GM21528 (cell line): Measurements from ENCODE around the gene CFD.
"Not testable (repeated sequence)": the region's sequence is repeated elsewhere in the genome, so short reads cannot be mapped to it uniquely, and the experiment has no call there.

Source experiments
- ATAC-seq: cut with Tn5 transposase; IDR thresholded peaks from one replicate; pipeline ENCODE4 v1.9.1; 2021; ENCODE audit warnings: mild to moderate bottlenecking, moderate library complexity; ENCODE audit not compliant: unreplicated experiment, low FRiP score

Gene CFD

DNA sequence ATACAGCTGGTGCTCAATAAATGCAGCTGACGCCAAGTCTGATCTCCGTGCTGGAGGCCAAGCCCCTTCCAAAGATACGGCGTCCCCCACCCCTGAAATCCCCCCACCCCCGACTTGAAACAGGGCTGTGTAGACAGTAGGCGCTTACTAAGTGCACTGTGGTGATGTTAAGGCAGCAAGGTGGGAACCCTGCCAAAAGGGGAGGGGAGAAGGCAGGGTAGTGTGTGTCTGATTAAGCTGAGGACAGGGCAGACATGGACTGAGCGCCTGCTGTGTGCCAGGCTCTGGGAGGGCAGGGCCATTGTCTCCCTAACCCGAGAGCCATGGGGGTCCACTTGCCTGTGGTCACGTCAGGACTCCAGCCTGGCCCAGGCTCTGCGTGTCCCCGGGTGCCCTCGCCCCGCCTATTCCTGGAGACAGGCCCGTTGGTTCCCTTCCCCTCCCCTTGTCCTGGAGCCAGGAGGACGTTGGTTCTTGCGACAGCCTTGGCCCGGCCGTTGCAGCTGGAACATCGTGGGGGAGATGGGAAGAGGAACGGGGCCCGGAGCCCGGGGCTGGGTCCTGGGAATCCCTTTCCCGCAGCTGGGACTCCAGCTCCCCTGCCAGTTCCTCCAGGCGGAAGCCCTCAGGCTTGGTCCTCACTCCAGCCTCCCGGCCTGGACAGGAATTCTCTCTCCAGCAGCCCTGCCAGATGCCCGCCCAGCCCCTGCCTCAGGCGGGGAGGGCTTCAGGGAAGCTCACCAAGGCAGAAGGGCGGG, 9.1 kb upstream of the CFD start:
- no peak for ATAC-seq

DNA sequence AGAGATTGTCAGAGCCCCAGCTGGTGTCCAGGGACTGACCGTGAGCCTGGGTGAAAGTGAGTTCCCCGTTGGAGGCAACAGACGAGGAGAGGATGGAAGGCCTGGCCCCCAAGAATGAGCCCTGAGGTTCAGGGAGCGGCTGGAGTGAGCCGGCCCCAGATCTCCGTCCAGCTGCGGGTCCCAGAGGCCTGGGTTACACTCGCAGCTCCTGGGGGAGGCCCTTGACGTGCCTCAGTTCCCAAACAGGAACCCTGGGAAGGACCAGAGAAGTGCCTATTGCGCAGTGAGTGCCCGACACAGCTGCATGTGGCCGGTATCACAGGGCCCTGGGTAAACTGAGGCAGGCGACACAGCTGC, 8.5 kb upstream of the CFD start:
- ATAC-seq = no peak

DNA sequence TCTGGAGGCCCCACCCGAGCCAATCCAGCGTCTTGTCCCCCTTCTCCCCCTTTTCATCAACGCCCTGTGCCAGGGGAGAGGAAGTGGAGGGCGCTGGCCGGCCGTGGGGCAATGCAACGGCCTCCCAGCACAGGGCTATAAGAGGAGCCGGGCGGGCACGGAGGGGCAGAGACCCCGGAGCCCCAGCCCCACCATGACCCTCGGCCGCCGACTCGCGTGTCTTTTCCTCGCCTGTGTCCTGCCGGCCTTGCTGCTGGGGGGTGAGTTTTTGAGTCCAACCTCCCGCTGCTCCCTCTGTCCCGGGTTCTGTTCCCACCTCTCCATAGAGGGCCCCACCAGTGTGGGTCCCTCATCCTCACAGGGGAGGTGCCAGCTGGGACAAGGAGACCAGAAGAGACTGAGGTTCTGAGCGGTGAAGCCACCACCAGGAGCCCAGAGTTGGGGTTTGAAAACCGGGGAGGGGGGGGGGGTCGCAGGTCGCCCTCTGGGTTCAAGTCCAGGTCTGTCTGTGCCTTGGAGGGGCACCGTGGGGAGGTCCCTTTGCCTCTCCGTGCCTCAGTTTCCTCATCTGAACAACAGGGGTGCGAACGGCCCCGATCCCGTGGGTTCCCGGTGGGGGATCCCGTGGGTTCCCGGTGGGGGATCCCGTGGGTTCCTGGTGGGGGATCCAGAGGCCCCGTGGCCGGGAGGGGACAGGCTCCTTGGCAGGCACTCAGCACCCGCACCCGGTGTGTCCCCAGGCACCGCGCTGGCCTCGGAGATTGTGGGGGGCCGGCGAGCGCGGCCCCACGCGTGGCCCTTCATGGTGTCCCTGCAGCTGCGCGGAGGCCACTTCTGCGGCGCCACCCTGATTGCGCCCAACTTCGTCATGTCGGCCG, 7.1 kb upstream of the CFD start, which contains the start of gene ELANE:
Gene ELANE (plus strand): TSS at position 168 of the 878 bp plus-strand sequence. CDS start 26 bp downstream, at position 194.
- ATAC-seq = no peak

DNA sequence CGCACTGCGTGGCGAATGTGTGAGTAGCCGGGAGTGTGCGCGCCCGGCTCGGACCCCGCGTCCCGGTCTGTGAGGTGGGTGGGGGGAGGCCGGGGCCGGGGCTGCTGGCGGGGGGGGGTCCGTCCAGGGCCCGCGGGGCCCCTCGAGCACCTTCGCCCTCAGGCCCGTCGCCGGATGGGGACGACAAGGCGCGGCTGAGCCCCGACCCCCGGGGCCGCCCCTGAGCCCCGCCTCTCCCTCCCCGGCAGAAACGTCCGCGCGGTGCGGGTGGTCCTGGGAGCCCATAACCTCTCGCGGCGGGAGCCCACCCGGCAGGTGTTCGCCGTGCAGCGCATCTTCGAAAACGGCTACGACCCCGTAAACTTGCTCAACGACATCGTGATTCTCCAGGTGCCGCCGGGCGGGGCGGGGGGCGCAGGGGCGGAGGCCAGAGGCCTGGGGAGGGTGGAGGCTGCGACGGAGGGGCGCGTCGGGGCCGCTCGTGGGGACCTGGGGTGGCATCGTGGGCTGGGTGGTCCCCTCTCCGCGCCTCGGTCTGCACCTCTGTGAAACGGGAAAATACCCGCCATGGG, 6.4 kb upstream of the CFD start:
- no peak for ATAC-seq

DNA sequence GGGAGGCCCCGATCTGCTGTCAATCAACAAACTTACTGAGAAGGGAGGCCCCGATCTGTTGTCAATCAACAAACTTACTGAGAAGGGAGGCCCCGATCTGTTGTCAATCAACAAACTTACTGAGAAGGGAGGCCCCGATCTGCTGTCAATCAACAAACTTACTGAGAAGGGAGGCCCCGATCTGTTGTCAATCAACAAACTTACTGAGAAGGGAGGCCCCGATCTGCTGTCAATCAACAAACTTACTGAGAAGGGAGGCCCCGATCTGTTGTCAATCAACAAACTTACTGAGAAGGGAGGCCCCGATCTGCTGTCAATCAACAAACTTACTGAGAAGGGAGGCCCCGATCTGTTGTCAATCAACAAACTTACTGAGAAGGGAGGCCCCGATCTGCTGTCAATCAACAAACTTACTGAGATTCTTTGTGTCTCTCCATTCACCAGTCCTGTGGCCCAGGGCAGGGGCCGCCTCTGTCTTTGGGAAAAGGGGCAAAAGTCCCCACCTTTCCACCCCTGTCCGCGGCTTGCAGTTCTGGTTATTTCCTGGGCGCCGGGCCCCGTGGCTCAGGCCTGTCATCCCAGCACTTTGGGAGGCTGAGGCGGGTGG, 5.7 kb upstream of the CFD start:
- not testable (repeated sequence) for ATAC-seq

DNA sequence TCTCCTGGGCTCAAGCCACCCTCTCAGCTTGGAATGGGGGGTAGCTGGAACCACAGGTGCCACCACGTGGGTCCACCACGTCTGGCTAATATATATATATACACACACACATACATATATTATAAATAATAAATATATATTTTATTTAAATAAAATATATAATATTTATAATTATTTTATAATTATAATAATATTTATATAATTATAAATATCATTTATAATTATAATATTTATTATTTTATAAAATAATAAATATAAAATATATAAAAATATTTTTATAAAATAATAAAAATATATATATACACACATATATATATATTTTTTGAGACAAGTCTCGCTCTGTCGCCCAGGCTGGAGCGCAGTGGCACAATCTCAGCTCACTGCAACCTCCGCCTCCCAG, 4.9 kb upstream of the CFD start:
- ATAC-seq = no peak

DNA sequence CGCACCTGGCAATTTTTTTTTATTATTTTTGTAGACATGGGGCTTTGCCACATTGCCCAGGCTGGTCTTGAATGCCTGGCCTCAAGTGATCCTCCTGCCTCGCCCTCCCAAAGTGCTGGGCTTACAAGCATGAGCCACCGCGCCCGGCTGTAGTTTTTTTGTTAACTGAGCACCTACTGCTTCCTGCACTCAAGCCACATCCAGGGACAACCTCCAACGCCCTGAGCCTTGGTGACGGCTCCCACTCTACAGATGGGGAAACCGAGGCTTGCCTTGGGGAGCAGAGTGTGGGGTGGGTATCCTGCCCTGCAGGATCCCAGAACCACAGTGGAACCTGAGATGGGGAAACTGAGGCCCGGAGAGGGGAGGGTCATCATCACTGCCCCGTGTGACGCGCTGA, 4.3 kb upstream of the CFD start:
- no peak for ATAC-seq

DNA sequence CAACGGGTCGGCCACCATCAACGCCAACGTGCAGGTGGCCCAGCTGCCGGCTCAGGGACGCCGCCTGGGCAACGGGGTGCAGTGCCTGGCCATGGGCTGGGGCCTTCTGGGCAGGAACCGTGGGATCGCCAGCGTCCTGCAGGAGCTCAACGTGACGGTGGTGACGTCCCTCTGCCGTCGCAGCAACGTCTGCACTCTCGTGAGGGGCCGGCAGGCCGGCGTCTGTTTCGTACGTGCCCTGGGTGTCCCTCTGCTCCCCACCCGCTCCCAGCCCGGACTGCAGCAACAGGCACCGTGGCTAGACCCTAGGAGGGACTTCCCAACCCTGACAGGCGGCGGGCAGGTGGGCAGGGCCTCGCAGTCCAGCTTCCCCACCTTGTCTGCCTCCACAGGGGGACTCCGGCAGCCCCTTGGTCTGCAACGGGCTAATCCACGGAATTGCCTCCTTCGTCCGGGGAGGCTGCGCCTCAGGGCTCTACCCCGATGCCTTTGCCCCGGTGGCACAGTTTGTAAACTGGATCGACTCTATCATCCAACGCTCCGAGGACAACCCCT, 3.8 kb upstream of the CFD start:
- no peak for ATAC-seq

DNA sequence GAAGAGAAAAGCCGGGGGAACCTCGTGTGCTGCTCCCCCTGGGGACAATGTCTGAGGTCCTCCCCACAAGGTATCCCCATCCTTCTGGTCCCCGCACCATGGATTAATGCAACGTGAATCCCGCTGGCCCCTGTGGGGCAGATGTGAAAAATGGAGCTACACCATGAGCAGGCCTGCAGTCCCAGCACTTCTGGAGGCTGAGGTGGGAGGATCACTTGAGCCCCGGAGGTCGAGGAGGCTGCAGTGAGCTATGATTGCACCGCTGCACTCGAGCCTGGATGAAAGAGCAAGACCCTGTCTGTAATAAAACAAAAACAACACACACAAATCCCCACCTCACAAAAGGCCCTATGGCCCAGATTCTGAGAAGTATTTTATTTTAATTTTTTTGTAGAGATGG, 1.2 kb upstream of the CFD start:
- ATAC-seq = no peak

DNA sequence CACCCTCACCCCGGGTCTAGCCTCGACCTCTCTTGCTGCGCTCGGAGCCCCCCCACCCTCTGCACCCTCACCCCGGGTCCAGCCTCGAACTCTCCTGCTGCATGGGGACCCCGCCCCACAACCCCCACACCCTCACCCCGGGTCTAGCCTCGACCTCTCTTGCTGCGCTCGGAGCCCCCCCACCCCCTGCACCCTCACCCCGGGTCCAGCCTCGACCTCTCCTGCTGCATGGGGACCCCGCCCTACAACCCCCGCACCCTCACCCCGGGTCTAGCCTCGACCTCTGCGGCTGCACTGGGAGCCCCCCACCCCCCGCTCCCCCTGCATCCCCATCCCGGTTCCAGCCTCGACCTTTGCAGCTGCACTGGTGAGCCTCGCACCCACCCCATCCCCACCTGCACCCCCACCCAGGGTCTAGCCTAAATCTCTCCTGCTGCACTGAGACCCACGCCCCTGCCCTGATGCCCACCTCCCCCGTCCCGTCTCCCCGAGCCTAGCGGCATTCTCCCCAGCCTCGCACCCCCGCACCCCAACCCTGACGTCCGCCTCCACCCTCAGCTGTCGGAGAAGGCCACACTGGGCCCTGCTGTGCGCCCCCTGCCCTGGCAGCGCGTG, 1.8 kb downstream of the CFD start:
- ATAC-seq = no peak

DNA sequence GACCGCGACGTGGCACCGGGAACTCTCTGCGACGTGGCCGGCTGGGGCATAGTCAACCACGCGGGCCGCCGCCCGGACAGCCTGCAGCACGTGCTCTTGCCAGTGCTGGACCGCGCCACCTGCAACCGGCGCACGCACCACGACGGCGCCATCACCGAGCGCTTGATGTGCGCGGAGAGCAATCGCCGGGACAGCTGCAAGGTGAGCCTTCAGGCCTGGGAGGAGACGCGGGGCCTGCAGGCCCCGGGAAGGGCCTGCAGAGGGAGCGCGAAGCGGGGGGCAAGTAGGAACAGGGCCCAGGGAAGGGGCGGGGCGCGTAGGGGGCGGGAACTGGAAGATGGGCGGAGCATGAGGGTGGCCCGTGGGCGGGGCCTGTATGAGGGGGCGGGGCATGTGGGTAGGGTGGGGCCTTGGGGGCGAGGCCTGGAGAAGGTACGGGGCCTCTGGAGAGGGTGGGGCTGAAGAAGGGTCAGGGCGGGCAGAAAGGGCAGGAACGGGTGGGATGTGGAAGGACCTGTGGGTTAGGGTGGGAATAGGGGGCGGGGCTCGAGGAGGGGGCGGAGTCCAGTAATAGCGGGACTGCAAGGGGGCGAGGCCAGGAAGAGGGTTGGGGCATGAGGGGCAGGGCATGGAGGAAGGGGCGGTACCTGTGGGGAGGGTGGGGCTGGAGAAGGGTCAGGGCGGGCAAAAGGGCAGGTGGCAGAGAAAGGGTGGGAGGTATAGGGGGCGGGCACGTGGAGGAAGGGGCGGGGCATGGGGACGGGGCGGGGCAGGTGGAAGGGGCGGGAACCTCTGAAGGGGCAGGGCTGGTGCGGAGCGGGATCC, 2.5 kb downstream of the CFD start:
- ATAC-seq = no peak

DNA sequence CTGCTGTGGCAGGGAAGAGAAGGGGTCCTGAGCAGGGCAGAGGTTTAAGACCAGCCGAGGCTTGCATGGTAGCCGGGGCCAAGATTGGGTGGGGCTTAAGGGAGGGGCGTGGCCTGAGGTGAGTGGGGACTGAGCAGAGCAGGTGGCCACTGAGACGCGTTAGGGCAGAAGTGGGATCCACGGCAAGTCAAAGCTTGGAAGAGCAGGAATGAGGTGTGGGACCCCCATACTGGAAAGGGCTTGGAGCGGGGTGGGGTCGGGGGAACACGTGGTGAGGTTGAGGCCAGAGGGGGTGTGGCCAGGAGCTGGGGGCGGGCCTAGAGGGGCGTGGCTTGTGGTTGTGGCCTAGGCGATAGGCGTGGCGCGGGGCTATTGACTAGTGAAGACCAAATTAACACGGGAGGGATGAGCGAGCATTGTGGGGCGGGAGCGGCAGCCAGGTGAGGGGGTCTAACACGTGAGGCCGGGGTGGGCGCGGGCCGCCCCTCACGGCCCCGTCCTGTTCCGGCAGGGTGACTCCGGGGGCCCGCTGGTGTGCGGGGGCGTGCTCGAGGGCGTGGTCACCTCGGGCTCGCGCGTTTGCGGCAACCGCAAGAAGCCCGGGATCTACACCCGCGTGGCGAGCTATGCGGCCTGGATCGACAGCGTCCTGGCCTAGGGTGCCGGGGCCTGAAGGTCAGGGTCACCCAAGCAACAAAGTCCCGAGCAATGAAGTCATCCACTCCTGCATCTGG, 3.3 kb downstream of the CFD start:
- ATAC-seq = no peak

DNA sequence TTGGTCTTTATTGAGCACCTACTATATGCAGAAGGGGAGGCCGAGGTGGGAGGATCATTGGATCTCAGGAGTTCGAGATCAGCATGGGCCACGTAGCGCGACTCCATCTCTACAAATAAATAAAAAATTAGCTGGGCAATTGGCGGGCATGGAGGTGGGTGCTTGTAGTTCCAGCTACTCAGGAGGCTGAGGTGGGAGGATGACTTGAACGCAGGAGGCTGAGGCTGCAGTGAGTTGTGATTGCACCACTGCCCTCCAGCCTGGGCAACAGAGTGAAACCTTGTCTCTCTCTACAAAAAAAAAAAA, 3.8 kb downstream of the CFD start:
- ATAC-seq = no peak

DNA sequence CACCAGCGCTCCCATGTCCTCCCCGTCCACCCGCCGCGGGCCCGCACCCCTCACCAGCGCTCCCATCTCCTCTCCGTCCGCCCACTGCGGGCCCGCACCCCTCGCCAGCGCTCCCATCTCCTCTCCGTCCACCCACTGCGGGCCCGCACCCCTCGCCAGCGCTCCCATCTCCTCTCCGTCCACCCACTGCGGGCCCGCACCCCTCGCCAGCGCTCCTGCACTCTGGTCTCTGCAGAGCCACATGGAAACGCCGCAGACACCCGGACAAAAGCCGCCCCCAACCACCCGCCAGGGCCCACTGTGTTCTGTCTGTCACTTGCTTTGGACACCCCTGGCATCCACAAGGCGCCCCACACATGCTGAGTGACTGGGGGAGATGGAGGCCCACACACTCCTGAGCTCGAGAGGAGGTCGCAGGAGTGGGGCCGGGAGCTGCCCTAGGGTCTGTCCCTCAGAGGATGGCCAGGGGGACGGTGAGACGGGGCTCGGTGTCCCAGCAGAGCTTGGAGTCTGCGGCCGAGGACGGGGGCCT, 7.4 kb downstream of the CFD start:
- ATAC-seq = no peak

DNA sequence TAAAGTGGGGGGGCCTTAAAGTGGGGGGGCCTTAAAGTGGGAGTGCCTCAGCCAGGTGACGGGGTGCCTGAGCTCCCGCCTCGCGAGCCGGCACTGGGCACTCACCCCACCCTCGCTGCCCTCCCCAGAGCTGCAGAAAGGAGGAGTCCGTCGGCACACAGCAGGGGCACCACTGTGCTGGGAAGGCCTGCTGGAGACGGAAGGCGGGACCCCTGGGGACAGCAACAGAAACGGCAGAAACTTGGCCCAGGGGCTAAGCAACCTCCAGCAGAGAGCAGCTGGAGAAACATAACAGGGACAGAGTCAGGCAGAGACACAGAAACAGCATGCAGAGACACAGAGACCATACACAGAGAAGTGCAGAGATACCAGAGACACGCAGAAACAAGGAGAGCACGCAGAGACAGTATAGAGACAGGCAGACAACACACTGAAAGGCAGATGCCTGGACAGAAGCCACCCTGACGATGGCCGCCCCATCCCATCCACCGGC, 7.9 kb downstream of the CFD start:
- ATAC-seq = no peak

DNA sequence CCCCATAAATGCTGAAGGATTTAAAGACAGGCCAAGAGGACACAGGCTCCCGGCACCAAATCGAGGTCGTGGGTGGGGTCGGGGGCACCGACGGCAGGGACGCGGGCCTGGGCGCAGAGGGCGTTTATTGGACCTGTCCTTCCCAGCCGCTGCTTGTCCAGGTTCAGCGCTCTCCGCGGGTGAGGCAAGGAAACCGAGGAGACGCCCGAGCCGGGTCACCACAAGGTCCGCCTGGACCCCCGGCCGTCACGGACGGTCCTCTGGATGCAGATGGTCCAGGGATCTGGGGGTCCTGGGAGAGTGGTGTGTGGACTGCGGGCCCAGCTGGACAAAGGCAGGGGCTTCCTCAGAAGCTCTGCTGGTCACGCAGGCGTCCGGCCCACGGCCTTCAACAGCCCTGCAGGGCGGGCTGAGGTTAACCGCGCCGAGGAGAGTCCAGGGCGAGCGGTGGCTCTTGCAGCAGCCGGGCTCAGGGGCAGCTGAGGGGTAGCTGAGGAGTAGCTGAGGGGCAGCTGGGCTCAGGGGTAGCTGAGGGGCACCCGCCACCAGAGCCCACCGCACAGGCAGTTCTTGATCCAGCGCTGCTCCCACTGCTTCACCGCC, 8.5 kb downstream of the CFD start:
- ATAC-seq = no peak

DNA sequence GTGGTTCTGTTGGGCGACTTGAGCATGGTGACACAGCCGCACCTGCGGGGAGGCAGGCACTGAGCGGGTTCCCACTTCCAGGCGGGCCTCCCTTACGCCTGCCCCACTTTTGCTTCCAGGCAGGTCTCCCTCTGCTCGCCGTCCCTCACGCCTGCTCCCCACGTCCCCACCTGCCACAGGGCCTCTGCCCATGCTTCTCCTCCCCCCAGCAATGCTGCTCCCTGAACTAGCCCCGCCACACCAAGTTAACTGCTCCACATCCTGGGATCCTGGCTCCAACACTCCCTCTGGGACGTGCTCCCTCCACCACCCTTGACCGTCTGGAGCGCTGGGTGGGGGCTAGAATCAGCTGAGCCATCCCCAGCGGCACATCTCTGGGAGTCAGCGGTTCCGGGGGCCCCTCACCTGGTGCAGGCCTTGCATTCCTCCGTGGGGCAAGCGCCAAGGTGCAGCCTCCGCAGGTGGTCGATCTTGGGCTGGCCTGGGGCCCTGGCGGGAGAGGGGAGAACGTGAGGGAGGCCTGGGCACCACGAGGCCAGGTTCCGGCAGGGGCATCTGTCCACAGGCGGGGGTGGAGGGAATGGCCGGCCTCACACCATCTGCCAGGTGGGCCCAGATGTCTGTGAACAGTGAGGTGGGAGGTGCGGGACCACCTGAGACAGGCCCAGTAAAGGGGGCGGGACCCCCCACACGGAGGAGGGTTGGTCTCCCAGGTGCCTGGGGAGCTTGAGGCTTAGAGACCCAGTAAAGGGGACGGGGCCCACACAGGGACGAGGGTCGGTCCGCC, 9.2 kb downstream of the CFD start:
- no peak for ATAC-seq
